A673 (cell line): Measurements from ENCODE around the gene SGMS2. TPM values are rescaled to one million over a fixed set of nuclear protein-coding genes. Genes with fewer than 3 reads are reported as not detected.

Source experiments
- BruUV-seq: library from RNA; stranded (reverse); fragments of 400-500 nt; replicated peaks from 2 replicates; lab custom pipeline; 2021; lab: Mats Ljungman, UMichigan
- CTCF ChIA-PET: fragments of 300-600 bp; sonication (Branson Sonifier 250); formaldehyde crosslinking; loops from one replicate; lab custom pipeline; 2022; ENCODE audit warnings: antibody characterized with exemption; lab: Charles Lee
- POLR2A ChIA-PET: fragments of 300-600 bp; sonication (Branson Sonifier 250); formaldehyde crosslinking; loops from one replicate; lab custom pipeline; 2022; ENCODE audit warnings: antibody characterized with exemption; ENCODE audit not compliant: low non-redundant PET; lab: Charles Lee
- DNase-seq: peaks from one replicate; pipeline ENCODE4 v3.0.0-alpha.2; 2015; ENCODE audit warnings: low spot score
- H3K27ac ChIP-seq: fragments of 200-600 bp; sonication (generic); 2 replicates; pipeline ENCODE4 v1.5.1; 2016; ENCODE audit warnings: mixed run types, low read depth, mild to moderate bottlenecking, mixed read lengths, antibody characterized with exemption, low read length; ENCODE audit not compliant: poor library complexity, severe bottlenecking
- H3K27me3 ChIP-seq: fragments of 200-600 bp; sonication (generic); replicated peaks from 2 replicates; pipeline ENCODE4 v1.6.1; 2017; ENCODE audit warnings: mixed run types, low read depth, mild to moderate bottlenecking, mixed read lengths, antibody characterized with exemption, low read length; ENCODE audit not compliant: insufficient read depth, poor library complexity
- H3K36me3 ChIP-seq: fragments of 200-600 bp; sonication (generic); 2 replicates; pipeline ENCODE4 v1.6.1; 2016; ENCODE audit warnings: mixed run types, mild to moderate bottlenecking, mixed read lengths, antibody characterized with exemption, low read length; ENCODE audit not compliant: insufficient read depth, poor library complexity, severe bottlenecking
- H3K4me1 ChIP-seq: fragments of 200-600 bp; sonication (generic); 2 replicates; pipeline ENCODE4 v1.6.1; 2017; ENCODE audit warnings: mixed run types, mild to moderate bottlenecking, mixed read lengths, antibody characterized with exemption, low read length; ENCODE audit not compliant: insufficient read depth, poor library complexity, severe bottlenecking
- H3K4me3 ChIP-seq: fragments of 200-600 bp; sonication (generic); 2 replicates; pipeline ENCODE4 v1.5.1; 2016; ENCODE audit warnings: low read depth, mixed run types, mild to moderate bottlenecking, mixed read lengths, low read length; ENCODE audit not compliant: poor library complexity, severe bottlenecking
- H3K9me3 ChIP-seq: fragments of 200-600 bp; sonication (generic); 2 replicates; pipeline ENCODE4 v1.6.1; 2016; ENCODE audit warnings: mixed run types, low read depth, mild to moderate bottlenecking, mixed read lengths, antibody characterized with exemption, low read length; ENCODE audit not compliant: poor library complexity, severe bottlenecking
- CTCF ChIP-seq: fragments of 300-800, 200-600 bp; sonication (generic); conservative IDR thresholded peaks from 2 replicates; pipeline ENCODE4 v1.5.1; 2017; ENCODE audit warnings: low read depth, mild to moderate bottlenecking, antibody characterized with exemption, low read length, moderate library complexity, mixed read lengths
- EZH2 ChIP-seq: fragments of 200-600 bp; sonication (generic); IDR thresholded peaks from 2 replicates; pipeline ENCODE4 v1.6.1; 2017; ENCODE audit warnings: borderline replicate concordance, low read depth, mild to moderate bottlenecking, mixed read lengths, antibody characterized with exemption, low read length; ENCODE audit not compliant: poor library complexity, severe bottlenecking
- intact Hi-C: fragments of 100-400 bp; cut with micrococcal nuclease; formaldehyde crosslinking; loops from one replicate; pipeline ENCODE4 v1.10.0; 2022; ENCODE audit not compliant: unreplicated experiment
- total RNA-seq: library from RNA; stranded (reverse); gene quantifications from 2 replicates; pipeline ENCODE4 v1.2.3, GENCODE V29; 2021

Gene SGMS2
- total RNA-seq, 1 experiment from 2014 or later: 4.3 TPM

GRCh38 chr4:107831140-107831539 is 6.4 kb downstream of the SGMS2 start:
- H3K4me3 ChIP-seq: no peak overlapping the region
- intact Hi-C loops: no loop called here
- POLR2A ChIA-PET: no interaction called here
- H3K36me3 ChIP-seq: no peaks in the 10 kb centered on the region
- H3K27ac ChIP-seq: no peak overlapping the region
- H3K9me3 ChIP-seq: no peaks in the 10 kb centered on the region
- no peaks in the 10 kb centered on the region for H3K27me3 ChIP-seq
- TF ChIP-seq EZH2 (no peak), CTCF (no peak)
- H3K4me1 ChIP-seq: no peaks in the 10 kb centered on the region
- CTCF ChIA-PET: no interaction called here
- no TSS peak for BruUV-seq
- DNase-seq: no peak

GRCh38 chr4:107832275-107832807 is 7.6 kb downstream of the SGMS2 start:
- Histone ChIP-seq H3K4me3 (no peak overlapping the region), H3K27me3 (no peaks in the 10 kb centered on the region), H3K4me1 (no peaks in the 10 kb centered on the region), H3K36me3 (no peaks in the 10 kb centered on the region), H3K9me3 (no peaks in the 10 kb centered on the region), H3K27ac (no peak overlapping the region)
- intact Hi-C loops: no loop called here
- no peak for DNase-seq
- ChIA-PET POLR2A (no interaction called here), CTCF (no interaction called here)
- TF ChIP-seq EZH2 (no peak), CTCF (no peak)
- no TSS peak for BruUV-seq

GRCh38 chr4:107834241-107834794 is 9.6 kb downstream of the SGMS2 start:
- no peak for DNase-seq
- H3K27me3 ChIP-seq: no peaks in the 10 kb centered on the region
- H3K27ac ChIP-seq: no peak overlapping the region
- H3K36me3 ChIP-seq: no peaks in the 10 kb centered on the region
- no TSS peak for BruUV-seq
- H3K4me3 ChIP-seq: no peak overlapping the region
- no peak for TF ChIP-seq CTCF
- TF ChIP-seq EZH2: no peak
- no peaks in the 10 kb centered on the region for H3K4me1 ChIP-seq
- intact Hi-C loops: no loop called here
- CTCF ChIA-PET: no interaction called here
- POLR2A ChIA-PET: no interaction called here
- no peaks in the 10 kb centered on the region for H3K9me3 ChIP-seq
